IMR-90 (cell line): ENCODE results near the gene NPAS1. TPM values are rescaled to one million over a fixed set of nuclear protein-coding genes. Genes with fewer than 3 reads are reported as not detected.

ENCODE experiments used
- ATAC-seq: fragments of 200-7000 bp; cut with Tn5 transposase; 2 replicates; pipeline ENCODE4 v1.9.1; 2020; ENCODE audit warnings: low read depth, mild to moderate bottlenecking, moderate library complexity
- BruUV-seq: library from RNA; stranded (reverse); fragments of 400-500 nt; replicated peaks from 2 replicates; lab custom pipeline; 2021; lab: Mats Ljungman, UMichigan
- CTCF ChIA-PET: fragments of 300-600 bp; formaldehyde crosslinking; extraction: SDS; loops from one replicate; lab custom pipeline; 2021; ENCODE audit warnings: antibody characterized with exemption; lab: Yijun Ruan, JAX
- POLR2A ChIA-PET: fragments of 300-600 bp; sonication (Branson Sonifier 250); formaldehyde crosslinking; loops from one replicate; lab custom pipeline; 2022; ENCODE audit warnings: antibody characterized with exemption; ENCODE audit not compliant: unreplicated experiment; lab: Charles Lee
- DNase-seq: peaks from one replicate; pipeline ENCODE4 v3.0.0; 2013
- H2AFZ ChIP-seq: replicated peaks from 2 replicates; pipeline ENCODE3; 2013; ENCODE audit warnings: low read length, mild to moderate bottlenecking; ENCODE audit not compliant: poor library complexity
- H2AK5ac ChIP-seq: 2 replicates; pipeline ENCODE4 v1.6.1; 2013; ENCODE audit warnings: low read depth, low read length, inconsistent platforms
- H2AK9ac ChIP-seq: replicated peaks from 2 replicates; pipeline ENCODE3; 2013; ENCODE audit warnings: mild to moderate bottlenecking, low read depth, low read length, moderate library complexity; ENCODE audit not compliant: poor library complexity
- H2BK120ac ChIP-seq: 2 replicates; pipeline ENCODE4 v1.6.1; 2013; ENCODE audit warnings: low read depth, low read length, inconsistent platforms
- H2BK15ac ChIP-seq: 3 replicates; pipeline ENCODE4 v1.6.1; 2013; ENCODE audit warnings: low read depth, low read length, inconsistent platforms
- H2BK20ac ChIP-seq: 2 replicates; pipeline ENCODE4 v1.6.1; 2013; ENCODE audit warnings: low read depth, mild to moderate bottlenecking, inconsistent platforms, low read length, moderate library complexity
- H2BK5ac ChIP-seq: 2 replicates; pipeline ENCODE4 v1.6.1; 2013; ENCODE audit warnings: mild to moderate bottlenecking, low read depth, low read length, inconsistent platforms; ENCODE audit not compliant: poor library complexity, severe bottlenecking
- H3K14ac ChIP-seq: replicated peaks from 2 replicates; pipeline ENCODE4 v1.6.1; 2013; ENCODE audit warnings: low read depth, low read length, inconsistent platforms
- H3K18ac ChIP-seq: 2 replicates; pipeline ENCODE4 v1.6.1; 2013; ENCODE audit warnings: low read depth, low read length, control low read depth
- H3K23ac ChIP-seq: 2 replicates; pipeline ENCODE4 v1.6.1; 2013; ENCODE audit warnings: low read depth, low read length, inconsistent platforms
- H3K27ac ChIP-seq: 2 replicates; pipeline ENCODE4 v1.5.1; 2013; ENCODE audit warnings: mild to moderate bottlenecking, control low read depth, low read length; ENCODE audit not compliant: insufficient read depth
- H3K27me3 ChIP-seq: 2 replicates; pipeline ENCODE4 v1.6.1; 2013; ENCODE audit warnings: low read length; ENCODE audit not compliant: control insufficient read depth, insufficient read depth
- H3K36me3 ChIP-seq: 2 replicates; pipeline ENCODE4 v1.6.1; 2013; ENCODE audit warnings: low read length, mixed read lengths; ENCODE audit not compliant: control insufficient read depth, insufficient read depth
- H3K4ac ChIP-seq: 2 replicates; pipeline ENCODE4 v1.6.1; 2013; ENCODE audit warnings: low read depth, low read length, inconsistent platforms
- H3K4me1 ChIP-seq: 2 replicates; pipeline ENCODE4 v1.6.1; 2013; ENCODE audit warnings: low read length, mixed read lengths; ENCODE audit not compliant: control insufficient read depth, insufficient read depth
- H3K4me2 ChIP-seq: 2 replicates; pipeline ENCODE4 v1.6.1; 2013; ENCODE audit warnings: low read depth, mild to moderate bottlenecking, control low read depth, low read length, moderate library complexity
- H3K4me3 ChIP-seq: 2 replicates; pipeline ENCODE4 v1.5.1; 2013; ENCODE audit warnings: low read depth, mild to moderate bottlenecking, control low read depth, low read length, moderate library complexity; ENCODE audit not compliant: insufficient read depth
- H3K56ac ChIP-seq: 2 replicates; pipeline ENCODE4 v1.6.1; 2013; ENCODE audit warnings: low read length, inconsistent platforms; ENCODE audit not compliant: insufficient read depth; ENCODE audit errors: extremely low read depth
- H3K79me1 ChIP-seq, 2 experiments: 2 replicates each; pipeline ENCODE4 v1.6.1; 2013; ENCODE audit warnings: low read length in 2 of 2, inconsistent platforms in 1 of 2, low read depth in 1 of 2
- H3K9ac ChIP-seq: 2 replicates; pipeline ENCODE4 v1.6.1; 2013; ENCODE audit warnings: low read depth, low read length, control low read depth
- H3K9me1 ChIP-seq: 2 replicates; pipeline ENCODE4 v1.6.1; 2013; ENCODE audit warnings: low read length, inconsistent platforms; ENCODE audit not compliant: insufficient read depth
- H3K9me3 ChIP-seq: 2 replicates; pipeline ENCODE4 v1.6.1; 2013; ENCODE audit warnings: low read length; ENCODE audit not compliant: control insufficient read depth, insufficient read depth
- H4K20me1 ChIP-seq: 2 replicates; pipeline ENCODE4 v1.6.1; 2013; ENCODE audit warnings: low read length, inconsistent platforms; ENCODE audit not compliant: insufficient read depth
- H4K5ac ChIP-seq: 2 replicates; pipeline ENCODE4 v1.6.1; 2013; ENCODE audit warnings: mild to moderate bottlenecking, low read depth, low read length, control low read depth
- H4K8ac ChIP-seq, 2 experiments: 2 replicates each; pipeline ENCODE4 v1.6.1; 2013; ENCODE audit warnings: low read depth in 2 of 2, low read length in 2 of 2, control low read depth in 1 of 2, inconsistent platforms in 1 of 2
- H4K91ac ChIP-seq: 2 replicates; pipeline ENCODE4 v1.6.1; 2013; ENCODE audit warnings: low read depth, low read length, inconsistent platforms; ENCODE audit not compliant: insufficient read depth
- BHLHE40 ChIP-seq: fragments of 150-350 bp; IDR thresholded peaks from 2 replicates; pipeline ENCODE4 v1.6.1; 2016; ENCODE audit warnings: mild to moderate bottlenecking, low read depth, low read length
- CEBPB ChIP-seq: IDR thresholded peaks from 2 replicates; pipeline ENCODE4 v1.6.1; 2012; ENCODE audit warnings: low read depth, low read length, improper control_type of control experiment
- CHD1 ChIP-seq: IDR thresholded peaks from 2 replicates; pipeline ENCODE4 v1.6.1; 2012; ENCODE audit warnings: low read depth, low read length, improper control_type of control experiment
- ELK1 ChIP-seq: fragments of 150-350 bp; IDR thresholded peaks from 2 replicates; pipeline ENCODE4 v1.6.1; 2016; ENCODE audit warnings: low read depth, mild to moderate bottlenecking, low read length, moderate library complexity, borderline replicate concordance
- FOS ChIP-seq: fragments of 150-350 bp; IDR thresholded peaks from 2 replicates; pipeline ENCODE4 v1.6.1; 2016; ENCODE audit warnings: low read depth, low read length
- MAFK ChIP-seq: IDR thresholded peaks from 2 replicates; pipeline ENCODE4 v1.6.1; 2012; ENCODE audit warnings: low read depth, low read length, improper control_type of control experiment
- MAZ ChIP-seq: IDR thresholded peaks from 2 replicates; pipeline ENCODE4 v1.6.1; 2012; ENCODE audit warnings: low read depth, mild to moderate bottlenecking, low read length, improper control_type of control experiment, moderate library complexity, borderline replicate concordance
- MXI1 ChIP-seq: IDR thresholded peaks from 2 replicates; pipeline ENCODE4 v1.6.1; 2012; ENCODE audit warnings: low read depth, mild to moderate bottlenecking, low read length, moderate library complexity, borderline replicate concordance
- NFE2L2 ChIP-seq: fragments of 150-350 bp; IDR thresholded peaks from 2 replicates; pipeline ENCODE4 v1.6.1; 2016; ENCODE audit warnings: low read depth, mild to moderate bottlenecking, low read length
- POLR2A ChIP-seq: IDR thresholded peaks from 2 replicates; pipeline ENCODE4 v1.6.1; 2012; ENCODE audit warnings: mild to moderate bottlenecking, low read depth, low read length
- RAD21 ChIP-seq: IDR thresholded peaks from 2 replicates; pipeline ENCODE4 v1.6.1; 2012; ENCODE audit warnings: low read length, improper control_type of control experiment
- RCOR1 ChIP-seq: IDR thresholded peaks from 2 replicates; pipeline ENCODE4 v1.6.1; 2012; ENCODE audit warnings: mild to moderate bottlenecking, low read length, improper control_type of control experiment; ENCODE audit not compliant: insufficient replicate concordance
- RFX5 ChIP-seq: IDR thresholded peaks from 2 replicates; pipeline ENCODE4 v1.8.0; 2012; ENCODE audit warnings: low read depth, mild to moderate bottlenecking, low read length, moderate library complexity
- SMC3 ChIP-seq: fragments of 150-350 bp; IDR thresholded peaks from 2 replicates; pipeline ENCODE4 v1.6.1; 2016; ENCODE audit warnings: low read depth, mild to moderate bottlenecking, antibody characterized with exemption, low read length, moderate library complexity
- USF2 ChIP-seq: fragments of 150-350 bp; IDR thresholded peaks from 2 replicates; pipeline ENCODE4 v1.6.1; 2017; ENCODE audit warnings: mild to moderate bottlenecking, antibody characterized with exemption, low read length, low read depth
- WGBS, 2 experiments: methylation state at CpG; one replicate each; pipeline versions ENCODE4 v1.1.5 to v1.1.7; 2013; ENCODE audit warnings: missing lambda C conversion rate in 2 of 2; ENCODE audit not compliant: insufficient read length in 1 of 2; ENCODE audit errors: extremely low coverage in 2 of 2; 5-methylcytosine and 5-hydroxymethylcytosine counted together
- dilution Hi-C: fragments of 300-500 bp; cut with HindIII; formaldehyde crosslinking; loops from one replicate; pipeline ENCODE4 v1.14.3; 2018; ENCODE audit warnings: low sequenced_read_pairs; ENCODE audit not compliant: unreplicated experiment
- in situ Hi-C: fragments of 300-500 bp; cut with MboI; formaldehyde crosslinking; loops from 3 replicates; pipeline ENCODE4 v1.14.3; 2019; ENCODE audit warnings: low sequenced_read_pairs, inconsistent platforms, mixed read lengths
- intact Hi-C: fragments of 100-400 bp; cut with micrococcal nuclease; formaldehyde crosslinking; loops from 2 replicates; pipeline ENCODE4 v1.10.0; 2022
- polyA plus RNA-seq, 3 experiments: library from polyadenylated mRNA; depleted of rRNA; stranded (reverse); fragments of >200 nt; gene quantifications; 2 replicates each; pipeline ENCODE4 v1.2.3, GENCODE V29; 2012; ENCODE audit warnings: low replicate concordance in 1 of 3
- total RNA-seq: library from RNA; depleted of rRNA; stranded (reverse); fragments of >200 nt; gene quantifications from 2 replicates; pipeline ENCODE4 v1.2.3, GENCODE V29; 2012
- TF ChIP-seq, protein P1 (sequence below): conservative IDR thresholded peaks from 2 replicates; pipeline ENCODE4 v1.5.1; 2012; ENCODE audit warnings: mild to moderate bottlenecking, low read depth, low read length, improper control_type of control experiment

NPAS1 gene
- total and polyA plus RNA-seq, 2 of the 4 experiments (the other 2 are of a cell fraction), result 0.36 to 5.7 TPM

- no peak overlapping the region for H3K18ac ChIP-seq
- H3K23ac ChIP-seq, result no peak overlapping the region
- H4K91ac ChIP-seq, result no peak overlapping the region
- H2BK20ac ChIP-seq, result no peak overlapping the region
- in situ Hi-C loops, result no loop called here
- no peak overlapping the region for H2AFZ ChIP-seq
- 97% methylated on average over 9 of the region's 9 CpGs; no CpG with 5 or more reads in 1 of the 2 experiments for WGBS, 2 experiments
- ChIA-PET CTCF (no interaction called here), POLR2A (no interaction called here)
- no peak overlapping the region for H3K4ac ChIP-seq
- no peaks in the 10 kb centered on the region for H3K27me3 ChIP-seq
- no TSS peak for BruUV-seq
- H3K79me1 ChIP-seq, result peaks cover 14 to 58% of the 10 kb centered on the region in 2 experiments; a peak in 3 of 4 replicates
- H3K9ac ChIP-seq, result no peak overlapping the region
- TF ChIP-seq NFE2L2, result no peak
- TF ChIP-seq RAD21, result no peak
- no peak for TF ChIP-seq MAZ
- TF ChIP-seq CEBPB, result no peak
- no peak for TF ChIP-seq CHD1
- no peak for TF ChIP-seq USF2
- TF ChIP-seq BHLHE40, result no peak
- TF ChIP-seq RCOR1, result no peak
- TF ChIP-seq SMC3, result no peak
- no peak for TF ChIP-seq MXI1
- TF ChIP-seq MAFK, result no peak
- TF ChIP-seq RFX5, result no peak
- TF ChIP-seq ELK1, result no peak
- TF ChIP-seq, protein P1, sequence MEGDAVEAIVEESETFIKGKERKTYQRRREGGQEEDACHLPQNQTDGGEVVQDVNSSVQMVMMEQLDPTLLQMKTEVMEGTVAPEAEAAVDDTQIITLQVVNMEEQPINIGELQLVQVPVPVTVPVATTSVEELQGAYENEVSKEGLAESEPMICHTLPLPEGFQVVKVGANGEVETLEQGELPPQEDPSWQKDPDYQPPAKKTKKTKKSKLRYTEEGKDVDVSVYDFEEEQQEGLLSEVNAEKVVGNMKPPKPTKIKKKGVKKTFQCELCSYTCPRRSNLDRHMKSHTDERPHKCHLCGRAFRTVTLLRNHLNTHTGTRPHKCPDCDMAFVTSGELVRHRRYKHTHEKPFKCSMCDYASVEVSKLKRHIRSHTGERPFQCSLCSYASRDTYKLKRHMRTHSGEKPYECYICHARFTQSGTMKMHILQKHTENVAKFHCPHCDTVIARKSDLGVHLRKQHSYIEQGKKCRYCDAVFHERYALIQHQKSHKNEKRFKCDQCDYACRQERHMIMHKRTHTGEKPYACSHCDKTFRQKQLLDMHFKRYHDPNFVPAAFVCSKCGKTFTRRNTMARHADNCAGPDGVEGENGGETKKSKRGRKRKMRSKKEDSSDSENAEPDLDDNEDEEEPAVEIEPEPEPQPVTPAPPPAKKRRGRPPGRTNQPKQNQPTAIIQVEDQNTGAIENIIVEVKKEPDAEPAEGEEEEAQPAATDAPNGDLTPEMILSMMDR, result no peak
- no peak for TF ChIP-seq FOS
- TF ChIP-seq POLR2A, result no peak
- H2AK5ac ChIP-seq, result no peak overlapping the region
- H3K9me3 ChIP-seq, result no peaks in the 10 kb centered on the region
- no peak overlapping the region for H2BK120ac ChIP-seq
- H4K5ac ChIP-seq, result no peak overlapping the region
- DNase-seq, result no peak
- H2BK5ac ChIP-seq, result no peak overlapping the region
- no peak overlapping the region for H3K4me2 ChIP-seq
- no peak overlapping the region for H2AK9ac ChIP-seq
- H3K36me3 ChIP-seq, result peaks cover 61% of the 10 kb centered on the region
- ATAC-seq, result no peak
- H2BK15ac ChIP-seq, result no peak overlapping the region
- dilution Hi-C loops, result no loop called here
- H3K27ac ChIP-seq, result no peak overlapping the region
- peaks cover 8% of the 10 kb centered on the region; the same call in 1 of the 2 replicates for H3K9me1 ChIP-seq
- intact Hi-C loops, result loop anchor here (5.0 kb wide), 1 partner anchor 38 kb away; the partner anchor contains the start of gene ZC3H4
- peaks cover 5% of the 10 kb centered on the region for H3K4me1 ChIP-seq
- H3K4me3 ChIP-seq, result no peak overlapping the region
- no peak overlapping the region for H4K8ac ChIP-seq
- H4K20me1 ChIP-seq, result peaks cover 28% of the 10 kb centered on the region
- H3K14ac ChIP-seq, result no peak overlapping the region
- no peak overlapping the region for H3K56ac ChIP-seq
These were observed 55.0 kb downstream of the NPAS1 start for GRCh38 chr19:47074621-47075020.
